Measurements from ENCODE around the gene HTR1D.

GRCh38 chr1:23163395-23163794 is 53.9 kb downstream of the HTR1D start:
- no peak for TF ChIP-seq CTCF (IDR thresholded peaks at IDR 0.05; ENCODE audit: borderline replicate concordance, extremely low read depth, low read length, poor library complexity, severe bottlenecking)
- no peak for TF ChIP-seq EZH2 (IDR thresholded peaks at IDR 0.05; ENCODE audit: borderline replicate concordance, low read depth, low read length, severe bottlenecking)

Data from DND-41 (cell line).